Fibroblast of skin of right biceps (primary cell): ENCODE results near the gene CNFN.
A peak's percentile ranks its signal among the peaks of the same experiment; 100 is the strongest.

Source experiments
- DNase-seq: peaks from one replicate; pipeline ENCODE4 v3.0.0-alpha.2; 2013

The CNFN gene

GRCh38 chr19:42370626-42371175, 19.4 kb downstream of the CNFN start:
- DNase-seq: no peak

GRCh38 chr19:42370068-42370520, 20.0 kb downstream of the CNFN start:
- DNase-seq: no peak

- DNase-seq: no peak
These were observed 20.5 kb downstream of the CNFN start for GRCh38 chr19:42369433-42370067.

GRCh38 chr19:42368765-42369164, 21.3 kb downstream of the CNFN start:
- DNase-seq: no peak

- no peak for DNase-seq
These were observed 21.7 kb downstream of the CNFN start for GRCh38 chr19:42368360-42368759.

GRCh38 chr19:42367929-42368328, 22.2 kb downstream of the CNFN start:
- no peak for DNase-seq

- DNase-seq: no peak
These were observed 23.4 kb downstream of the CNFN start for GRCh38 chr19:42366673-42367072.

GRCh38 chr19:42363614-42364346, 26.3 kb downstream of the CNFN start:
- DNase-seq: no peak

- no peak for DNase-seq
These were observed 27.1 kb downstream of the CNFN start for GRCh38 chr19:42362891-42363440.

- no peak for DNase-seq
These were observed 27.8 kb downstream of the CNFN start for GRCh38 chr19:42362342-42362741.

- no peak for DNase-seq
These were observed 28.6 kb downstream of the CNFN start for GRCh38 chr19:42361545-42361910.

- DNase-seq: no peak
These were observed 29.1 kb downstream of the CNFN start for GRCh38 chr19:42360787-42361544.

- DNase-seq: no peak
These were observed 32.8 kb downstream of the CNFN start for GRCh38 chr19:42357290-42357689.

GRCh38 chr19:42356686-42357085, 33.4 kb downstream of the CNFN start:
- no peak for DNase-seq

- no peak for DNase-seq
These were observed 34.2 kb downstream of the CNFN start for GRCh38 chr19:42355896-42356295.

- DNase-seq: no peak
These were observed 36.6 kb downstream of the CNFN start for GRCh38 chr19:42353341-42354015.

- DNase-seq: peak; percentile 22
These were observed 37.5 kb downstream of the CNFN start for GRCh38 chr19:42352301-42353259.

- DNase-seq: no peak
These were observed 38.9 kb downstream of the CNFN start for GRCh38 chr19:42351079-42351735.

- no peak for DNase-seq
These were observed 39.7 kb downstream of the CNFN start for GRCh38 chr19:42350417-42350816.

- DNase-seq: no peak
These were observed 40.6 kb downstream of the CNFN start for GRCh38 chr19:42349378-42350107.
